Ishikawa (cell line): ENCODE measurements around the gene P2RY14.
A peak's percentile ranks its signal among the peaks of the same experiment; 100 is the strongest.

Experiments
- CEBPB ChIP-seq: IDR thresholded peaks from 2 replicates; pipeline ENCODE4 v1.6.1; 2012
- CREB1 ChIP-seq: IDR thresholded peaks from 2 replicates; pipeline ENCODE4 v1.6.1; 2012; ENCODE audit warnings: low read depth
- EGR1 ChIP-seq: IDR thresholded peaks from 2 replicates; pipeline ENCODE4 v1.6.1; 2012
- EP300 ChIP-seq: IDR thresholded peaks from 2 replicates; pipeline ENCODE4 v1.6.1; 2012; ENCODE audit warnings: borderline replicate concordance
- FOXM1 ChIP-seq: IDR thresholded peaks from 2 replicates; pipeline ENCODE4 v1.6.1; 2012; ENCODE audit warnings: low read depth, borderline replicate concordance
- MAX ChIP-seq: IDR thresholded peaks from 2 replicates; pipeline ENCODE4 v1.6.1; 2012
- NFIC ChIP-seq: IDR thresholded peaks from 2 replicates; pipeline ENCODE4 v1.6.1; 2012
- RAD21 ChIP-seq: IDR thresholded peaks from 2 replicates; pipeline ENCODE4 v1.6.1; 2012; ENCODE audit warnings: low read depth
- REST ChIP-seq: IDR thresholded peaks from 2 replicates; pipeline ENCODE4 v1.6.1; 2012; ENCODE audit warnings: low read depth, mild to moderate bottlenecking
- TAF1 ChIP-seq: IDR thresholded peaks from 2 replicates; pipeline ENCODE4 v1.6.1; 2012; ENCODE audit warnings: low read depth, mild to moderate bottlenecking
- TCF12 ChIP-seq: IDR thresholded peaks from 2 replicates; pipeline ENCODE4 v1.6.1; 2012; ENCODE audit warnings: low read depth
- TEAD4 ChIP-seq: IDR thresholded peaks from 2 replicates; pipeline ENCODE4 v1.6.1; 2012
- YY1 ChIP-seq: IDR thresholded peaks from 2 replicates; pipeline ENCODE4 v1.6.1; 2012; ENCODE audit warnings: low read depth
- ZBTB7A ChIP-seq: IDR thresholded peaks from 2 replicates; pipeline ENCODE4 v1.6.1; 2012; ENCODE audit warnings: low read depth
- TF ChIP-seq, protein P1 (sequence below): IDR thresholded peaks from 2 replicates; pipeline ENCODE4 v1.6.1; 2012

The P2RY14 gene

DNA sequence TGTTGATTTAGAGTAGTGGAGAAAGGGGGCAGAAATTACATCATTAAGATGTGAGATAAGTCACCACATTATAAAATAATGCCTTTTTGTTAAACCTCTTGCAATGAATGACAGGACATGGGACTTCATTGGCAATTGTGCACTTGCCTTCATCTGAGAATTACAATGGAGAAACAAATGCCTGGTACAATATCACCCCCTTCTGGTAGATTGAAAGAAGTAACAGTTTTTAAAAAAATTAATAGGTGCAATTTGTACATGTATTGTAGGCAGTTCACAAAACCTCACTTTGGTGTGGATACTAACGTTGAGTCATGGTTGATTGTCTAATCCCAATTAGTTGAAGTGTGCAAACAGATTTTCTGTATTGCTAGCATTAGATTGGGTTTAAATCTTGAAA, 4.6 kb upstream of the P2RY14 start:
- TF ChIP-seq RAD21 (peak; percentile 78), CREB1 (no peak)

- TF ChIP-seq CEBPB (no peak), ZBTB7A (no peak), YY1 (no peak)
Measured at GRCh38 chr3:151281671-151282324, 3.5 kb upstream of the P2RY14 start.

DNA sequence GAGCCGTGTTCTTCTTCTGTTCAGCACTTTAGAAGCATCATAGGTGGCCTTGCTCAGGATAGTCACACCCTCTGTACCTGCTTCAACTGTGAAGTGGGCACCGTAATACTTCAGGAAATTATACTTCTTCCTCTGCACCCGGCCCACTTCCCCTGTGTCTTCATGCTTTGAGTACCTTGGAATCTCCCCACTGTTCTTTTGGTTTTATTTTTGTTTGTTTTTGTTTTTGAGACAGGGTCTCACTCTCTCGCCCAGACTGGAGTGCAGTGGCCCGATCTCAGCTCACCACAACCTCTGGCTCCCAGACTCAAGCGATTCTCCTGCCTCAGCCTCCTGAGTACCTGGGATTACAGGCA, 1.7 kb downstream of the P2RY14 start:
- TF ChIP-seq TCF12 (no peak), EGR1 (no peak), NFIC (no peak), MAX (no peak), FOXM1 (no peak)

DNA sequence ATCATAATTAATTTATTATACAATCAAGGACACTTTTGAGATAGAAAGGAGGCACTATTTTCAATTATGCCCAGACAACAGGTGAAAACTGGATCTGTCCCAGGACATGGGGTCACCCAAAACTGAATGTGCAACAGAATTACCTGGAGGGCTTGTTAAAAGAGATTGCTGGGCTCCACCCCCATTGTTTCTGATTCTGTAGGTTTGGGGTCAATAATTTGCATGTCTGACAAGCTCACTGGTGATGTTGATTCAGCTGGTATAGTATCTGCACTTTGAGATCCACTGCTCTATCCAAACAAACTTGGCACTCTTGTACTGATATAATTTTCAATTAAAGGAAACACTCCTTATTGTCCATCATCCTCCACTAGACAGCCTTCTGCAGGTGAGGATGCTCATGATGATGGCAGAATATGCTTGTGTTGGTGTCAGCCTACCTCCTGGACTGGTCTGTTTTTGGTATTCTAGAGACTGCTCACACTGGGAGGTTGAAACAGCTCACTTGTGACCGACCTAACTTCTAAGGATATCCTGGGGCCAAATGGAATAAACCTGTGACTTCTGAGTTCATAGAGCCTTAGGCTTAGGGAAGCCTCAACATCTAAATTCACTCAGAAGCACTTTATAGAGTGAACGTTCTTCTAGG, 2.2 kb downstream of the P2RY14 start:
- TF ChIP-seq MAX (no peak), EP300 (no peak), CREB1 (no peak), TAF1 (no peak), YY1 (no peak), TCF12 (no peak), CEBPB (no peak)
- TF ChIP-seq, protein P1, sequence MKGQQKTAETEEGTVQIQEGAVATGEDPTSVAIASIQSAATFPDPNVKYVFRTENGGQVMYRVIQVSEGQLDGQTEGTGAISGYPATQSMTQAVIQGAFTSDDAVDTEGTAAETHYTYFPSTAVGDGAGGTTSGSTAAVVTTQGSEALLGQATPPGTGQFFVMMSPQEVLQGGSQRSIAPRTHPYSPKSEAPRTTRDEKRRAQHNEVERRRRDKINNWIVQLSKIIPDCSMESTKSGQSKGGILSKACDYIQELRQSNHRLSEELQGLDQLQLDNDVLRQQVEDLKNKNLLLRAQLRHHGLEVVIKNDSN: no peak

- no peak for TF ChIP-seq TCF12
- no peak for TF ChIP-seq EGR1
- TF ChIP-seq, protein P1: no peak
- TF ChIP-seq MAX: no peak
- TF ChIP-seq TEAD4: no peak
- TF ChIP-seq REST: no peak
- no peak for TF ChIP-seq FOXM1
- TF ChIP-seq NFIC: no peak
- no peak for TF ChIP-seq RAD21
- TF ChIP-seq ZBTB7A: no peak
- no peak for TF ChIP-seq CEBPB
- no peak for TF ChIP-seq YY1
Measured at GRCh38 chr3:151275091-151275490, 3.3 kb downstream of the P2RY14 start.

DNA sequence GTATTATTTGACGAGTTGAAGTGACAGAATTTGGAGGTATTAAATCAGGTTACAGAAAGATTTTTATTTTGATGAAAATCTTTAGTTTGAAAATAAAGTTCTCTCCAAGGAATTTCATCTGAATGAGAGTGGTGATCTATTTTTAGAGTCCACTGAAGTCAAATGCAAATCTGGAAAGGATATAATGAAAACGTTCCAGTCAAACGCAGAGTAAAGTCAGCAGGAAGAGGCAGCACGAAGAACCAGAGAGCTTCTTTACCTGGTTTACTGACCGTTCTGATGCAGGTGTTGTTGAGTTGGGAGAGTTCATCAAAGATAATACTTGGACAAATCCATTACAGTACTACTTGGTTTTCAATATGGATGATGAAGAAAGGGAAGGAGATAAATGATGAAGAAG, 8.7 kb downstream of the P2RY14 start:
- TF ChIP-seq TEAD4 (no peak), REST (no peak), EP300 (no peak), CEBPB (no peak), ZBTB7A (no peak), RAD21 (no peak), TCF12 (no peak), MAX (no peak), TAF1 (no peak), EGR1 (no peak), CREB1 (no peak), NFIC (no peak), YY1 (no peak), FOXM1 (no peak)
- TF ChIP-seq, protein P1: no peak
